ENCODE data around the gene HMG20B.
"Not testable (repeated sequence)": the region's sequence is repeated elsewhere in the genome, so short reads cannot be mapped to it uniquely, and the experiment has no call there.

The HMG20B gene

GRCh38 chr19:3556978-3557460 is 15.7 kb upstream of the HMG20B start:
- peak; percentile 76 for DNase-seq

- peak; percentile 94 for DNase-seq
Measured at GRCh38 chr19:3557461-3558248, 15.1 kb upstream of the HMG20B start, which contains the start of gene MFSD12. Gene MFSD12 (minus strand): TSS chr19:3557586. CDS start chr19:3557403, 183 bp downstream.

GRCh38 chr19:3563709-3564524 is 8.8 kb upstream of the HMG20B start:
- DNase-seq, result no peak

- DNase-seq, result no peak
Measured at GRCh38 chr19:3565139-3565538, 7.6 kb upstream of the HMG20B start.

- DNase-seq, result not testable (repeated sequence)
Measured at GRCh38 chr19:3570042-3570441, 2.7 kb upstream of the HMG20B start.

GRCh38 chr19:3570606-3571011 is 2.1 kb upstream of the HMG20B start:
- DNase-seq, result no peak

GRCh38 chr19:3572132-3572854 is 451 bp upstream of the HMG20B start:
- DNase-seq, result peak; percentile 97

- no peak for DNase-seq
Measured at GRCh38 chr19:3573162-3573857, 566 bp downstream of the HMG20B start.

- peak; percentile 77 for DNase-seq
Measured at GRCh38 chr19:3573858-3574637, 1.3 kb downstream of the HMG20B start.

GRCh38 chr19:3575260-3575741 is 2.6 kb downstream of the HMG20B start:
- DNase-seq, result peak; percentile 44

GRCh38 chr19:3575949-3576673 is 3.4 kb downstream of the HMG20B start:
- DNase-seq, result no peak

- no peak for DNase-seq
Measured at GRCh38 chr19:3576696-3577443, 4.1 kb downstream of the HMG20B start.

- no peak for DNase-seq
Measured at GRCh38 chr19:3577723-3578344, 5.1 kb downstream of the HMG20B start.

- DNase-seq, result no peak
Measured at GRCh38 chr19:3578390-3578789, 5.6 kb downstream of the HMG20B start.

GRCh38 chr19:3580156-3580934 is 7.6 kb downstream of the HMG20B start:
- DNase-seq, result no peak

- DNase-seq, result not testable (repeated sequence)
Measured at GRCh38 chr19:3581792-3582191, 9.0 kb downstream of the HMG20B start.

- not testable (repeated sequence) for DNase-seq
Measured at GRCh38 chr19:3584036-3584802, 11.5 kb downstream of the HMG20B start.

All from activated T-cell treated with anti-CD3 and anti-CD28 coated beads, Interleukin-2, amount 50 U/mL, for 1 hour (primary cell).